KMS-11 (cell line): ENCODE results near the gene SCN4A.
"Not testable (repeated sequence)": the region's sequence is repeated elsewhere in the genome, so short reads cannot be mapped to it uniquely, and the experiment has no call there.

Experiments used
- H2AFZ ChIP-seq: fragments of 200-600 bp; sonication (generic); 2 replicates; pipeline ENCODE4 v1.6.1; 2016; ENCODE audit warnings: antibody characterized with exemption, mixed run types, low read depth
- H3K27ac ChIP-seq: fragments of 200-600 bp; sonication (generic); 2 replicates; pipeline ENCODE4 v1.6.1; 2016; ENCODE audit warnings: mild to moderate bottlenecking, mixed run types
- H3K27me3 ChIP-seq: fragments of 200-600 bp; sonication (generic); 2 replicates; pipeline ENCODE4 v1.6.1; 2017; ENCODE audit warnings: mild to moderate bottlenecking, low read depth, mixed run types, moderate library complexity; ENCODE audit not compliant: insufficient read depth
- H3K36me3 ChIP-seq: fragments of 200-600 bp; sonication (generic); 2 replicates; pipeline ENCODE4 v1.6.1; 2017; ENCODE audit warnings: mild to moderate bottlenecking, mixed run types; ENCODE audit not compliant: insufficient read depth
- H3K4me1 ChIP-seq: fragments of 200-600 bp; sonication (generic); 2 replicates; pipeline ENCODE4 v1.6.1; 2016; ENCODE audit warnings: mild to moderate bottlenecking, low read depth, mixed run types; ENCODE audit not compliant: poor library complexity, severe bottlenecking
- H3K4me2 ChIP-seq: fragments of 200-600 bp; sonication (generic); 2 replicates; pipeline ENCODE4 v1.7.0; 2016; ENCODE audit warnings: mild to moderate bottlenecking, mixed run types
- H3K4me3 ChIP-seq: fragments of 200-600 bp; sonication (generic); IDR thresholded peaks from 2 replicates; pipeline ENCODE4 v1.6.1; 2017; ENCODE audit warnings: low read depth, low read length, mixed read lengths; ENCODE audit not compliant: insufficient read depth
- H3K79me2 ChIP-seq: fragments of 200-600 bp; sonication (generic); 2 replicates; pipeline ENCODE4 v1.6.1; 2016; ENCODE audit warnings: low read depth, mixed run types; ENCODE audit not compliant: insufficient read depth
- H3K9ac ChIP-seq: fragments of 200-600 bp; sonication (generic); 2 replicates; pipeline ENCODE4 v1.6.1; 2016; ENCODE audit warnings: mild to moderate bottlenecking, mixed run types
- H4K20me1 ChIP-seq: fragments of 200-600 bp; sonication (generic); 2 replicates; pipeline ENCODE4 v1.6.1; 2016; ENCODE audit warnings: mild to moderate bottlenecking, mixed run types; ENCODE audit not compliant: insufficient read depth
- TF ChIP-seq, protein P1 (sequence below): fragments of 200-600 bp; sonication (generic); conservative IDR thresholded peaks from 2 replicates; pipeline ENCODE4 v1.6.1; 2017; ENCODE audit warnings: low read depth, mild to moderate bottlenecking, antibody characterized with exemption, low read length, moderate library complexity, mixed read lengths

Gene SCN4A

DNA sequence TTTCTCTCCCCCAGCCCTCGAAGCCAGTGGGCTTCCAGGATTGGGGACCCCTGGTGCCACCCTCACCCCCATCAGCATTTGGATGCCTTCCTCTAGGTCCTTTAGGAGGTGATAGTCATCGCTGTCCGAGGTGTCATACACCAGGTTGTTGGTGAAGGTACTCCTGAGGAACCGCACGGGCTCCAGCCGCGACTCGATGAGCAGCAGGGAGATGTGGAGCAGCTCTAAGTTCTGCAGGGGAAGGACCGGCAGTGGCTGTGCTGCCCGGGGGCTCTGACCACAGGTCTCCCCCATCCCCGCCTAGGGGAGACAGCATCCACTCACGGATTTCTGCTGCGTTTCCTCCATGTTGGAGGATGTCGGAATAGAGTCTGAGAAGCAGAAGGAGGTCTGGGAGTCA, 62.6 kb downstream of the SCN4A start:
- Histone ChIP-seq H3K4me1 (no peaks in the 10 kb centered on the region), H3K4me3 (no peak overlapping the region), H3K27me3 (peaks cover 4% of the 10 kb centered on the region; the same call in 1 of the 2 replicates), H3K79me2 (no peaks in the 10 kb centered on the region), H3K9ac (no peak overlapping the region), H3K4me2 (no peak overlapping the region), H3K27ac (no peak overlapping the region), H2AFZ (no peak overlapping the region), H3K36me3 (no peaks in the 10 kb centered on the region), H4K20me1 (no peaks in the 10 kb centered on the region)
- TF ChIP-seq, protein P1, sequence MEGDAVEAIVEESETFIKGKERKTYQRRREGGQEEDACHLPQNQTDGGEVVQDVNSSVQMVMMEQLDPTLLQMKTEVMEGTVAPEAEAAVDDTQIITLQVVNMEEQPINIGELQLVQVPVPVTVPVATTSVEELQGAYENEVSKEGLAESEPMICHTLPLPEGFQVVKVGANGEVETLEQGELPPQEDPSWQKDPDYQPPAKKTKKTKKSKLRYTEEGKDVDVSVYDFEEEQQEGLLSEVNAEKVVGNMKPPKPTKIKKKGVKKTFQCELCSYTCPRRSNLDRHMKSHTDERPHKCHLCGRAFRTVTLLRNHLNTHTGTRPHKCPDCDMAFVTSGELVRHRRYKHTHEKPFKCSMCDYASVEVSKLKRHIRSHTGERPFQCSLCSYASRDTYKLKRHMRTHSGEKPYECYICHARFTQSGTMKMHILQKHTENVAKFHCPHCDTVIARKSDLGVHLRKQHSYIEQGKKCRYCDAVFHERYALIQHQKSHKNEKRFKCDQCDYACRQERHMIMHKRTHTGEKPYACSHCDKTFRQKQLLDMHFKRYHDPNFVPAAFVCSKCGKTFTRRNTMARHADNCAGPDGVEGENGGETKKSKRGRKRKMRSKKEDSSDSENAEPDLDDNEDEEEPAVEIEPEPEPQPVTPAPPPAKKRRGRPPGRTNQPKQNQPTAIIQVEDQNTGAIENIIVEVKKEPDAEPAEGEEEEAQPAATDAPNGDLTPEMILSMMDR = no peak

DNA sequence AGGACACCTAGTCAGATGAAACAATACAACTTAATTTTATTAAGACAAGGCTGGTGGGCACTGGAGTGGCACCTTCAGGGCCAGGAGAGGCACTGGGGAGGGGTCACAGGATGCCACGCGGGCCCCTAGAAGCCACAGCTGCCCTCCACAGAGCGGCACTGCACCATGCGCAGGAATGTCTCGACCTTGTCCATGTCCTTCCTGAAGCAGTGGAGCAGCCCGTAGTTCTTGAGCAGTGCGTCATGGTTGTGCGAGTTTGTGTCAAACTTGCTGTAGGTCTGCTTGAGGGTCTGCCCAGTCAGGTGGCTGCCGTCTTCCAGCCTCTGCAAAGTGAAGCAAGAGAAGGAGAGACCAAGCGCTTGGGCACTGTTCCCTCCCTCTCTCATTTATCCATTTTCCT, 63.1 kb downstream of the SCN4A start:
- H3K36me3 ChIP-seq, H3K27me3 ChIP-seq, H3K4me2 ChIP-seq: not testable (repeated sequence)

DNA sequence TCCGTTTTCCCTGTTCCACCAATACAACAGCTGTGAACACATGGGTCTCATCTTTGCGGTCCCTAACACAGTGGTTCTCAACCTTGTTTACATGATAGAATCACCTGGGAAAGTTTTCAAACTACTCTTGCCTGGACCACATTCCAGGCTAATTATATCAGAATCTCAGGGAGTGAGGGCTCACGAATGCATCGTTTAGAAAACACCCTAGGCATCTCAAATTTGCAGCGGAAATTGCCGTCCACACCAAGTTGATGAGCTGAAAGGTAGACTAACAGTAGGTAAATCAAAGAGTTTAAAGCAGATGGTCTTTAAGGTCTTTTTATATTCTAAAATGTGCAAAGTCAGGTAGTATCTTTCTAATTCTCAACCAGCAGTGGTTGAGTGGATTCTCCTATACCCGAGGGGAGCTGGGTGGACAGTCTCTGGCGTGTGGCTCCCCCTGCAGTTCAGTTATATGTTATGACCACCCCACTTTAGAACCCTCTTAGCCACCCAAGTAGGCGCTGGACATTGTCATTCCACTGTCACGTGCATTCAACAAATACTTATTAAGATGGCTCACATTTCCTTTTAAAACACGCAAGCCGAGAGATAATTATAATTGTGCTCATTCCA, 65.4 kb downstream of the SCN4A start:
- not testable (repeated sequence) for H4K20me1 ChIP-seq, H3K27ac ChIP-seq, H3K36me3 ChIP-seq, H2AFZ ChIP-seq, H3K4me2 ChIP-seq, H3K4me1 ChIP-seq, H3K27me3 ChIP-seq, H3K9ac ChIP-seq, H3K4me3 ChIP-seq, H3K79me2 ChIP-seq
- TF ChIP-seq, protein P1 = peak; percentile 15; the same call in 1 of the 2 replicates

More for the DNA sequence above, 63.1 kb downstream of the SCN4A start:
- not testable (repeated sequence) for H3K4me1 ChIP-seq, H2AFZ ChIP-seq, H3K27ac ChIP-seq, H3K4me3 ChIP-seq, H3K9ac ChIP-seq, H3K79me2 ChIP-seq, H4K20me1 ChIP-seq

DNA sequence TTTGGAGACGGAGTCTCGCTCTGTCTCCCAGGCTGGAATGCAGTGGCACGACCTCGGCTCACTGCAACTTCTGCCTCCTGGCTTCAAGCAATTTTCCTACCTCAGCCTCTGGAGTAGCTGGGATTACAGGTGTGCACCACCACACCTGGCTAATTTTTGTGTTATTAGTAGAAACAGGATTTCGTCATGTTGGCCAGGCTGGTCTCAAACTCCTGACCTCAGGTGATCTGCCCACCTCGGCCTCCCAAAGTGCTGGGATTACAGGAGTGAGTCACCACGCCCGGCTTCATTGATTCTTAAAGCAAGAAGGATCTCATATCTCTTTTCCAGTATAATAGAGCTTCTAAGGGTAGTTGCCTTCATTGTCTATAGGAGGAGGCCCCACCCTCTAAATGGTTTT, 67.9 kb downstream of the SCN4A start:
- H3K27me3 ChIP-seq, H3K36me3 ChIP-seq, H4K20me1 ChIP-seq, H3K27ac ChIP-seq, H3K4me2 ChIP-seq, H3K4me3 ChIP-seq, H3K4me1 ChIP-seq, H2AFZ ChIP-seq, H3K9ac ChIP-seq, H3K79me2 ChIP-seq: not testable (repeated sequence)

DNA sequence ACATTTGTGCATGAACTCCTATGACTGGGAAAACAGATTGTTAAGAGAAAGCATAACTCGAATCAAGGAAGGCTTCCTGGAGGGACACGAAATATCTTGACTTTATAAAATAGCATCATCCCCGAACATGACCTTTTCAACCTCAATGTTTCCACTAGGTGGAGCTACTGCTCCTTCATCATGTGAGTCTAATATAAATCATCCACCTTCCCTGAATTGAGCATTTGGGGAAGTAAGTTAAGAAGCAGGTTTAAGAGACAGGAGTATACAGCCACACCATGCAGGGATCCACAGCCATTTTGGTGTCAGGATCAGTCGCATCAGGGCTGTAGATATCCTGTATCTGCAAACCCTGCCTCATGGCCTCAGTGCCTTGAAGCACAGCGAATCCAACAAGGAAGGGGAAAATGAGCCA, 68.9 kb downstream of the SCN4A start:
- H3K36me3 ChIP-seq, H4K20me1 ChIP-seq, H3K79me2 ChIP-seq, H3K9ac ChIP-seq, H3K27ac ChIP-seq, H3K4me1 ChIP-seq, H3K27me3 ChIP-seq, H3K4me2 ChIP-seq, H3K4me3 ChIP-seq: not testable (repeated sequence)
- TF ChIP-seq, protein P1 = peak; percentile 69
- peak overlapping the region; percentile 6; the same call in 1 of the 2 replicates for H2AFZ ChIP-seq

DNA sequence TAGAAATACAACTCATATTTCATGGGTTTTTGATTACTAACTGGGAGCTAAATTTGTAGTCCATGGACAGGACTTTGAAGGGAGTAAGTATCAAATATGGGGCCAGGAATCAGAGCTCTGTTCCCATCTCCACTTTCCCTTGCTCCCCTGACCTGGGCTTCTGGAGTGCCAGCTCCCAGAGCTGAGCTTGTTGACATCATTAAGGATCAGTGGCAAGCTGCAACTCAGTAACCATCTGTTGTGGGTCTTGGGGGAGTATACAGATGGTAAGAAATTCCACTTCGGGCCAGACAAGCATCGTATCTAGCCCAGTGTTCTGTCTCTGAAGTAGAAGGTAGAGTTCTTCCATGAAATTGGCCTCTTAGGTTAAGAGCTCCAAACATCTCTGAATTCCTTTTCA, 70.7 kb downstream of the SCN4A start:
- H2AFZ ChIP-seq, H3K4me3 ChIP-seq, H3K4me2 ChIP-seq, H3K27me3 ChIP-seq, H3K36me3 ChIP-seq, H3K79me2 ChIP-seq, H3K4me1 ChIP-seq, H4K20me1 ChIP-seq, H3K27ac ChIP-seq, H3K9ac ChIP-seq: not testable (repeated sequence)

DNA sequence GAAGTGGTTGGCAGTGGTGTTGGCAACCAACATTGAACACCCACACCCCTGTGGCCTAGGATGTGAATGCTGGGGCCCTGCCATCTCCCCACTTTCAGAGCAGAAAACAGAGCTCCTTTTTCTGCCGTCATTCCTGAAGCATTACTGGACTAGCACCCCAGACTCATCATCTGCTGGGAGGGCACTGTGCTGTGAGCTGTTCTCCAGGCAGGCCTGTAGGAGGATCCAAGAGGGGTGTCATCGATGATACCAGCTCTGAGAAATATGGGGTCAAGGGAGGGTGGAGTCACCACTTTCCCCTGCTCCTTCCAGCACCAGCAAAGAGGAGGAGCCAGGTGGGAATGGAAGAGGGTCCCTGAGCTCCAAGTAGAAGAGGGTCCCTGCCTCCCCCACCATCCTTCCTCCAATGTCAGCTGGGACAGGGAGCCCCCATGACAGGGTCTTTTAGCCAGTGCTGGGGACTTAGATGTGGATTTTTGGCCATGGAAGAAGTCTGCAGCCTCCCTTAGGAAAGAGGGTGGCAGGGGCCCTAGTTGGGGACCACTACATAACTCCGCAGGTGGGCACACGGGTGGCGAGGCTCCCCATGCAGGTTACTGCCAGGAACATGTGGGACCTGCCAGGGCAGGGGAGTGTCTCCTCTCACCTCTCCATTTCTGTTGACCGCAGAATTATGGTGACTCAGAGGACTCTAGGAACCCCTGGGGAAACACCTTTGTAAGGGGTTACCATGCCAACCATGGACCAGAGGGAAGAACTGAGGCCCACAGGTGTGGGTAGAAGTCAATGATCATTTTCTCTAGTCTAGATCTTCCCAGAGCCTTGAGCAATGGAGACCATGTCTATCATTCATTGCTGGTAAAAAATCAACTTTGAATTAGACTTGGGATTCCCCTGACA, 73.6 kb downstream of the SCN4A start:
- not testable (repeated sequence) for H3K9ac ChIP-seq, H3K36me3 ChIP-seq, H3K4me1 ChIP-seq, H3K4me3 ChIP-seq, H3K27ac ChIP-seq, H2AFZ ChIP-seq, H3K79me2 ChIP-seq, H3K4me2 ChIP-seq, H4K20me1 ChIP-seq, H3K27me3 ChIP-seq
